Gastrocnemius medialis (tissue), 4 donors: ENCODE results near the gene MMP24. TPM values are rescaled to one million over a fixed set of nuclear protein-coding genes. Genes with fewer than 3 reads are reported as not detected.

Experiments used
- ATAC-seq, 2 donors: fragments of 150-250 bp; one replicate each; pipeline ENCODE4 v1.9.1; 2016
- DNase-seq, 2 donors: peaks; one replicate each; pipeline ENCODE4 v3.0.0-alpha.2; 2019
- H3K27ac ChIP-seq, 4 donors: fragments of 200-600 bp; sonication (generic); 1 replicate in 1 of 4; 2 replicates in 3 of 4; pipeline ENCODE4 v1.5.1; 2016 to 2018; ENCODE audit warnings: mild to moderate bottlenecking in 2 of 4, moderate library complexity in 1 of 4
- H3K27me3 ChIP-seq, 3 donors: fragments of 200-600 bp; sonication (generic) in 2 of 3; 1 replicate in 1 of 3; 2 replicates in 2 of 3; pipeline versions ENCODE4 v1.5.1 to v1.6.0; 2016 to 2019; ENCODE audit warnings: mild to moderate bottlenecking in 1 of 3, moderate library complexity in 1 of 3
- H3K36me3 ChIP-seq, 2 donors: fragments of 200-600 bp; sonication (generic) in 1 of 2; one replicate each; pipeline ENCODE4 v1.5.1; 2017 to 2018
- H3K4me1 ChIP-seq, 2 donors: fragments of 200-600 bp; sonication (generic) in 1 of 2; one replicate each; pipeline ENCODE4 v1.5.1; 2016 to 2017; ENCODE audit warnings: mild to moderate bottlenecking in 2 of 2
- H3K4me3 ChIP-seq, 4 donors: fragments of 200-600 bp; sonication (generic) in 3 of 4; 1 replicate in 1 of 4; 2 replicates in 3 of 4; pipeline ENCODE4 v1.5.1; 2016 to 2019; ENCODE audit warnings: mild to moderate bottlenecking in 2 of 4
- H3K9me3 ChIP-seq, 3 donors: fragments of 200-600 bp; sonication (generic) in 2 of 3; 1 replicate in 1 of 3; 2 replicates in 2 of 3; pipeline ENCODE4 v1.5.1; 2016 to 2019
- POLR2A ChIP-seq, 2 donors: fragments of 450-650 bp; IDR thresholded peaks; one replicate each; pipeline ENCODE4 v1.6.1; 2017; ENCODE audit warnings: antibody characterized with exemption in 2 of 2, mild to moderate bottlenecking in 2 of 2, moderate library complexity in 2 of 2
- in situ Hi-C, 4 donors: fragments of 200-750 bp; cut with MboI; loops; one replicate each; pipeline versions ENCODE4 v1.15.0 to v1.8.0; 2017; ENCODE audit warnings: low sequenced_read_pairs in 4 of 4
- intact Hi-C: fragments of 100-400 bp; cut with DNase I; formaldehyde crosslinking; loops from one replicate; pipeline ENCODE4 v1.15.1; 2023; ENCODE audit warnings: low total_unique reads
- total RNA-seq, 4 donors: library from RNA; depleted of rRNA; stranded (reverse); fragments of >200 nt; gene quantifications; one replicate each; pipeline versions ENCODE4 v1.1.0 to v1.2.3, GENCODE V29; 2016
- TF ChIP-seq, protein P1 (sequence below), 5 experiments: fragments of 450-650 bp in 3 of 5; fragments of 200-600 bp in 2 of 5; sonication (generic) in 2 of 5; IDR thresholded peaks in 4 of 5; conservative IDR thresholded peaks in 1 of 5; 1 replicate in 4 of 5; 2 replicates in 1 of 5; pipeline ENCODE4 v1.5.1; 2016 to 2019; ENCODE audit warnings: antibody characterized with exemption in 5 of 5, mild to moderate bottlenecking in 3 of 5, moderate library complexity in 3 of 5

The MMP24 gene
- total RNA-seq, 4 donors from 2014 or later = 0.07 to 0.10 TPM; not detected in 2

- Histone ChIP-seq H3K27ac (peak within 1 kb of the TSS; percentile 89 to 97 (median 97)), H3K36me3 (peaks cover 0 to 24% of the 10 kb centered on the region in 2 donors), H3K4me1 (peaks cover 12 to 14% of the 10 kb centered on the region in 2 donors), H3K27me3 (no peaks in the 10 kb centered on the region), H3K4me3 (peak within 1 kb of the TSS; percentile 80 to 99 (median 85)), H3K9me3 (no peaks in the 10 kb centered on the region)
- TF ChIP-seq, protein P1, sequence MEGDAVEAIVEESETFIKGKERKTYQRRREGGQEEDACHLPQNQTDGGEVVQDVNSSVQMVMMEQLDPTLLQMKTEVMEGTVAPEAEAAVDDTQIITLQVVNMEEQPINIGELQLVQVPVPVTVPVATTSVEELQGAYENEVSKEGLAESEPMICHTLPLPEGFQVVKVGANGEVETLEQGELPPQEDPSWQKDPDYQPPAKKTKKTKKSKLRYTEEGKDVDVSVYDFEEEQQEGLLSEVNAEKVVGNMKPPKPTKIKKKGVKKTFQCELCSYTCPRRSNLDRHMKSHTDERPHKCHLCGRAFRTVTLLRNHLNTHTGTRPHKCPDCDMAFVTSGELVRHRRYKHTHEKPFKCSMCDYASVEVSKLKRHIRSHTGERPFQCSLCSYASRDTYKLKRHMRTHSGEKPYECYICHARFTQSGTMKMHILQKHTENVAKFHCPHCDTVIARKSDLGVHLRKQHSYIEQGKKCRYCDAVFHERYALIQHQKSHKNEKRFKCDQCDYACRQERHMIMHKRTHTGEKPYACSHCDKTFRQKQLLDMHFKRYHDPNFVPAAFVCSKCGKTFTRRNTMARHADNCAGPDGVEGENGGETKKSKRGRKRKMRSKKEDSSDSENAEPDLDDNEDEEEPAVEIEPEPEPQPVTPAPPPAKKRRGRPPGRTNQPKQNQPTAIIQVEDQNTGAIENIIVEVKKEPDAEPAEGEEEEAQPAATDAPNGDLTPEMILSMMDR (IDR thresholded peaks at IDR 0.05 in 4 of 5, conservative IDR thresholded peaks at IDR 0.05 in 1 of 5) = peak in 2 of 5 experiments; percentile 30 to 35
- TF ChIP-seq POLR2A (IDR thresholded peaks at IDR 0.05) = peak; percentile 94 to 96
- peak; percentile 94 to 95 for ATAC-seq
- intact Hi-C loops (loop anchor here (2.0 to 10.0 kb wide), 2 partner anchors 131 to 453 kb away; partner anchors contain the start of genes EDEM2 and NCOA6), in situ Hi-C loops (no loop called here)
- peak; percentile 82 to 90 for DNase-seq
Observed at GRCh38 chr20:35277531-35278395, 51.3 kb downstream of the MMP24 start, which contains the start of gene MMP24OS. Gene MMP24OS, minus strand, starts transcription at chr20:35278122. Its CDS starts 193 bp downstream, at chr20:35277929.

- no peak for ATAC-seq
- H3K27me3 ChIP-seq = no peaks in the 10 kb centered on the region
- peak overlapping the region in 3 of 4 donors; percentile 89 to 97 (median 97) for H3K27ac ChIP-seq
- in situ Hi-C loops (no loop called here), intact Hi-C loops (loop anchor here (10.0 kb wide), 1 partner anchor 454 kb away; the partner anchor contains the start of gene NCOA6)
- TF ChIP-seq, protein P1 (IDR thresholded peaks at IDR 0.05 in 4 of 5, conservative IDR thresholded peaks at IDR 0.05 in 1 of 5) = no peak
- no peak for TF ChIP-seq POLR2A (IDR thresholded peaks at IDR 0.05)
- H3K4me1 ChIP-seq = peaks cover 22% of the 10 kb centered on the region in 2 donors
- H3K9me3 ChIP-seq = no peaks in the 10 kb centered on the region
- H3K36me3 ChIP-seq = peaks cover 0 to 24% of the 10 kb centered on the region in 2 donors
- H3K4me3 ChIP-seq = no peak overlapping the region
- DNase-seq = no peak
Observed at GRCh38 chr20:35279040-35279439, 52.5 kb downstream of the MMP24 start.

DNA sequence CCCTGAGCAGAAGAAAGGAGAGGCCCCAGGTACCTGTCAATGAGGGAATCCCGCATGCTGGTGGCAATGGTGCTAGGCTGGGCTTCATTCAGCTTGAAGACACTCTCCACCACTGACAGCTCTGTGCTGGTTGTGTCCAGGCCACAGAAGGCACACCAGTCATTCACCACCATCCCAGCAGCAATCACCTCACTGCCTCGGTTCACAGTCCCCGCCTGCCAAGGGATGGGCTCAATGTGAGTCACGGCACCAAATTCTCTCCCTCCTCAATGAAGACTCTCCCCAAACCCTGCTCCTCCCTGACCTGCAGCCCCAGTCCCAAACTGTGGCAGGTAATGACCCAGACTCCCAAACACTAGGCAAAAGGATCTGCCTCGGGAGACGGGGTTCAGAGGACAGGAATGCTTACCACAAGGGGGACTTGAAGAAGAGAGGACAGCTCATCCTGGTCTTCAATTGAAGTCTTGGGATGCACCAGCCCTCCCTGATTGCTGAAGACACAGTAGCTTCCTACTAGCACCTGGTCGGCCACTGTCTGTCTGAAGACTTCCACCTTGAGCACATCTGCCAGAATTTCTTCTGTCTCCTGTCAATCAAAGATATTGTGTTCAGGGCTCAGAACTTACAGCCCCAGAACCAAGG is 53.2 kb downstream of the MMP24 start:
- H3K36me3 ChIP-seq = peaks cover 0 to 24% of the 10 kb centered on the region in 2 donors
- no peak for ATAC-seq
- no peaks in the 10 kb centered on the region for H3K9me3 ChIP-seq
- intact Hi-C loops = loop anchor here (5.0 to 10.0 kb wide), 2 partner anchors 133 to 455 kb away; partner anchors contain the start of genes NCOA6 and UQCC1
- TF ChIP-seq, protein P1 (IDR thresholded peaks at IDR 0.05 in 4 of 5, conservative IDR thresholded peaks at IDR 0.05 in 1 of 5) = no peak
- no peak for TF ChIP-seq POLR2A (IDR thresholded peaks at IDR 0.05)
- no peaks in the 10 kb centered on the region for H3K27me3 ChIP-seq
- H3K4me3 ChIP-seq = no peak overlapping the region
- no peak overlapping the region for H3K27ac ChIP-seq
- DNase-seq = no peak
- peaks cover 22 to 23% of the 10 kb centered on the region in 2 donors for H3K4me1 ChIP-seq
- in situ Hi-C loops = no loop called here

DNA sequence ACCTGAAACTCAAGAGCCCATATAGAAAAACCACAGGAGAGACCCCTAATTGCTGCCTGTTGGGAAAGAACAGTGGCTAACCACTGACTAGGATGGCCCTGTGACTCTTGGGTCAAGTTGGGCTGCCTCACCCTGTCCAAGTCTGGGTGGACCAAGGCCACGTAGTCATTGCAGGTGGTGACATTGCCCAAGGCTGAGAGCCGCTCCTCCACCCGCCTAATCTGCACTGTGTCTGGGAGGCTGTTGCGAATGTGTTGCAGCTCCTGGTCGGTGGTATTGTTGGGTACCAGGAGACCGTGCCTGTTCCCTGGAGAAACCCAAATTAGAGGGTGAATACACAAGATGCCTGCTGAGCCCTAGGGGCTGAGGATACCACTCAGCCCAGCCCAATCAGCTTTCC is 54.0 kb downstream of the MMP24 start:
- TF ChIP-seq, protein P1 (IDR thresholded peaks at IDR 0.05 in 4 of 5, conservative IDR thresholded peaks at IDR 0.05 in 1 of 5) = no peak
- no peak for TF ChIP-seq POLR2A (IDR thresholded peaks at IDR 0.05)
- peaks cover 0 to 24% of the 10 kb centered on the region in 2 donors for H3K36me3 ChIP-seq

More for the DNA sequence above, 54.0 kb downstream of the MMP24 start:
- no peak for ATAC-seq
- H3K9me3 ChIP-seq = no peaks in the 10 kb centered on the region
- intact Hi-C loops (loop anchor here (5.0 kb wide), 1 partner anchor 132 kb away; the partner anchor contains the start of gene UQCC1), in situ Hi-C loops (no loop called here)
- no peak overlapping the region for H3K27ac ChIP-seq
- DNase-seq = no peak
- H3K4me3 ChIP-seq = no peak overlapping the region
- H3K27me3 ChIP-seq = no peaks in the 10 kb centered on the region
- H3K4me1 ChIP-seq = peaks cover 22 to 23% of the 10 kb centered on the region in 2 donors
